Measurements from ENCODE around the gene FAM228B.
"Not testable (repeated sequence)": the region's sequence is repeated elsewhere in the genome, so short reads cannot be mapped to it uniquely, and the experiment has no call there.

FAM228B gene

GRCh38 chr2:24123195-24123921 lies at the start of gene FAM228B, which contains the start of gene PFN4:
Gene FAM228B (plus strand): TSS chr2:24123469. CDS start chr2:24124362, 893 bp downstream.
Gene PFN4 (minus strand): TSS chr2:24123334. CDS start chr2:24122535, 799 bp downstream.
- DNase-seq: peak; percentile 48

GRCh38 chr2:24073816-24074215 lies 49.5 kb upstream of the FAM228B start:
- no peak for DNase-seq

GRCh38 chr2:24075259-24075658 lies 48.0 kb upstream of the FAM228B start:
- DNase-seq: no peak

GRCh38 chr2:24075915-24076848 lies 47.1 kb upstream of the FAM228B start, which contains the start of gene SF3B6:
Gene SF3B6 (minus strand): TSS chr2:24076326. CDS start chr2:24076229, 97 bp downstream.
- DNase-seq: peak; percentile 97

GRCh38 chr2:24076849-24077534 lies 46.3 kb upstream of the FAM228B start:
- DNase-seq: no peak

GRCh38 chr2:24077535-24077877 lies 45.8 kb upstream of the FAM228B start:
- no peak for DNase-seq

GRCh38 chr2:24077879-24078278 lies 45.4 kb upstream of the FAM228B start:
- no peak for DNase-seq

GRCh38 chr2:24080701-24081100 lies 42.6 kb upstream of the FAM228B start:
- DNase-seq: no peak

- no peak for DNase-seq
Measured at GRCh38 chr2:24082787-24083566, 40.3 kb upstream of the FAM228B start.

- peak; percentile 24 for DNase-seq
Measured at GRCh38 chr2:24083567-24084385, 39.5 kb upstream of the FAM228B start.

GRCh38 chr2:24084386-24085199 lies 38.7 kb upstream of the FAM228B start, which contains the start of gene TP53I3:
Gene TP53I3 (minus strand): TSS chr2:24084834. CDS start chr2:24084326, 508 bp downstream.
- peak; percentile 28 for DNase-seq

- no peak for DNase-seq
Measured at GRCh38 chr2:24085200-24085489, 38.1 kb upstream of the FAM228B start.

GRCh38 chr2:24086241-24086640 lies 37.0 kb upstream of the FAM228B start:
- DNase-seq: no peak

GRCh38 chr2:24087032-24087431 lies 36.2 kb upstream of the FAM228B start:
- no peak for DNase-seq

- no peak for DNase-seq
Measured at GRCh38 chr2:24088821-24089359, 34.4 kb upstream of the FAM228B start.

GRCh38 chr2:24093270-24093669 lies 30.0 kb upstream of the FAM228B start:
- DNase-seq: not testable (repeated sequence)

GRCh38 chr2:24095171-24095677 lies 28.0 kb upstream of the FAM228B start:
- not testable (repeated sequence) for DNase-seq

- DNase-seq: not testable (repeated sequence)
Measured at GRCh38 chr2:24100732-24101131, 22.5 kb upstream of the FAM228B start.

- no peak for DNase-seq
Measured at GRCh38 chr2:24101992-24102391, 21.3 kb upstream of the FAM228B start.

- DNase-seq: no peak
Measured at GRCh38 chr2:24102677-24103076, 20.6 kb upstream of the FAM228B start.

All from NCI-H1417 treated with DMSO at 0.1 percent for 48 hours (cell line).